A673 (cell line): ENCODE data around the gene BTN1A1. TPM values are rescaled to one million over a fixed set of nuclear protein-coding genes. Genes with fewer than 3 reads are reported as not detected.
A peak's percentile ranks its signal among the peaks of the same experiment; 100 is the strongest.

Source experiments
- BruUV-seq: library from RNA; stranded (reverse); fragments of 400-500 nt; replicated peaks from 2 replicates; lab custom pipeline; 2021; lab: Mats Ljungman, UMichigan
- CTCF ChIA-PET: fragments of 300-600 bp; sonication (Branson Sonifier 250); formaldehyde crosslinking; loops from one replicate; lab custom pipeline; 2022; ENCODE audit warnings: antibody characterized with exemption; lab: Charles Lee
- POLR2A ChIA-PET: fragments of 300-600 bp; sonication (Branson Sonifier 250); formaldehyde crosslinking; loops from one replicate; lab custom pipeline; 2022; ENCODE audit warnings: antibody characterized with exemption; ENCODE audit not compliant: low non-redundant PET; lab: Charles Lee
- DNase-seq: peaks from one replicate; pipeline ENCODE4 v3.0.0-alpha.2; 2015; ENCODE audit warnings: low spot score
- H3K27ac ChIP-seq: fragments of 200-600 bp; sonication (generic); 2 replicates; pipeline ENCODE4 v1.5.1; 2016; ENCODE audit warnings: mixed run types, low read depth, mild to moderate bottlenecking, mixed read lengths, antibody characterized with exemption, low read length; ENCODE audit not compliant: poor library complexity, severe bottlenecking
- H3K27me3 ChIP-seq: fragments of 200-600 bp; sonication (generic); replicated peaks from 2 replicates; pipeline ENCODE4 v1.6.1; 2017; ENCODE audit warnings: mixed run types, low read depth, mild to moderate bottlenecking, mixed read lengths, antibody characterized with exemption, low read length; ENCODE audit not compliant: insufficient read depth, poor library complexity
- H3K36me3 ChIP-seq: fragments of 200-600 bp; sonication (generic); 2 replicates; pipeline ENCODE4 v1.6.1; 2016; ENCODE audit warnings: mixed run types, mild to moderate bottlenecking, mixed read lengths, antibody characterized with exemption, low read length; ENCODE audit not compliant: insufficient read depth, poor library complexity, severe bottlenecking
- H3K4me1 ChIP-seq: fragments of 200-600 bp; sonication (generic); 2 replicates; pipeline ENCODE4 v1.6.1; 2017; ENCODE audit warnings: mixed run types, mild to moderate bottlenecking, mixed read lengths, antibody characterized with exemption, low read length; ENCODE audit not compliant: insufficient read depth, poor library complexity, severe bottlenecking
- H3K4me3 ChIP-seq: fragments of 200-600 bp; sonication (generic); 2 replicates; pipeline ENCODE4 v1.5.1; 2016; ENCODE audit warnings: low read depth, mixed run types, mild to moderate bottlenecking, mixed read lengths, low read length; ENCODE audit not compliant: poor library complexity, severe bottlenecking
- H3K9me3 ChIP-seq: fragments of 200-600 bp; sonication (generic); 2 replicates; pipeline ENCODE4 v1.6.1; 2016; ENCODE audit warnings: mixed run types, low read depth, mild to moderate bottlenecking, mixed read lengths, antibody characterized with exemption, low read length; ENCODE audit not compliant: poor library complexity, severe bottlenecking
- EZH2 ChIP-seq: fragments of 200-600 bp; sonication (generic); IDR thresholded peaks from 2 replicates; pipeline ENCODE4 v1.6.1; 2017; ENCODE audit warnings: borderline replicate concordance, low read depth, mild to moderate bottlenecking, mixed read lengths, antibody characterized with exemption, low read length; ENCODE audit not compliant: poor library complexity, severe bottlenecking
- intact Hi-C: fragments of 100-400 bp; cut with micrococcal nuclease; formaldehyde crosslinking; loops from one replicate; pipeline ENCODE4 v1.10.0; 2022; ENCODE audit not compliant: unreplicated experiment
- total RNA-seq: library from RNA; stranded (reverse); gene quantifications from 2 replicates; pipeline ENCODE4 v1.2.3, GENCODE V29; 2021
- TF ChIP-seq, protein P1 (sequence below): fragments of 300-800, 200-600 bp; sonication (generic); conservative IDR thresholded peaks from 2 replicates; pipeline ENCODE4 v1.5.1; 2017; ENCODE audit warnings: low read depth, mild to moderate bottlenecking, antibody characterized with exemption, low read length, moderate library complexity, mixed read lengths

The BTN1A1 gene
- total RNA-seq, 1 experiment from 2014 or later: not detected

DNA sequence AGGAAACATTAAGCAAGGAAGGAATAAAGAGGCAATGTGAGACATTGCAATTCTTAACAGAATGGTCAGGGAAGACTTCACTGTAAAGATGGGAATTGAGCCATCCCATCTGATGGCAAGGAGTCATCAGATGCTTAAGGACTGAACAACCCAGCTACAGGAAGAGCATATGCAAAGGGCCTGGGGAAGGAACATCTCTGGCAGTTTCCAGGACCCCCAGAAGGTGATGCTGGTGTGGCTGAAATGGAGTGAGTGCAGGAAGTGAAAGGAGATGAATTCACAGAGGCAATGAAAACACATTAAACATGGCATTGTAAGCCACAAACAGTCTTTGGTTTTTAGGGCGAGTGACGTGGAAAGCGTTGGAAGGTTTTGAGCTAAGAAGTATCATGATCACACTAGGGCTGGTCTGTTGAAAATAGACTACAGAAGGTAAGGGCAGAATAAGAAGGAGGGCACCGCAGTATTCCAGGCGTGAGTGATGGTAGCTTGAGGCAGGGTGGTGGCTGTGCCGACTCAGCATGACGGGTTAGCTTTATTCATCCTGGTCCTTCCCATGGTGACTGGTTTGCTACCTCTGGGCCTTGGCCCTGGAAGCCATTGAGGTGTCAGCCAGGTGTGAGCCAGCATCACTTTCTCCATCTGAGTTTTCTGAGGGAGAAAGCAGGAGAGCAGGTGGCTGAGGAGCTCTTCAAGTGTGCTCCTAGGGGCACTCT, 35.5 kb upstream of the BTN1A1 start:
- DNase-seq: no peak
- TF ChIP-seq EZH2: no peak
- TF ChIP-seq, protein P1, sequence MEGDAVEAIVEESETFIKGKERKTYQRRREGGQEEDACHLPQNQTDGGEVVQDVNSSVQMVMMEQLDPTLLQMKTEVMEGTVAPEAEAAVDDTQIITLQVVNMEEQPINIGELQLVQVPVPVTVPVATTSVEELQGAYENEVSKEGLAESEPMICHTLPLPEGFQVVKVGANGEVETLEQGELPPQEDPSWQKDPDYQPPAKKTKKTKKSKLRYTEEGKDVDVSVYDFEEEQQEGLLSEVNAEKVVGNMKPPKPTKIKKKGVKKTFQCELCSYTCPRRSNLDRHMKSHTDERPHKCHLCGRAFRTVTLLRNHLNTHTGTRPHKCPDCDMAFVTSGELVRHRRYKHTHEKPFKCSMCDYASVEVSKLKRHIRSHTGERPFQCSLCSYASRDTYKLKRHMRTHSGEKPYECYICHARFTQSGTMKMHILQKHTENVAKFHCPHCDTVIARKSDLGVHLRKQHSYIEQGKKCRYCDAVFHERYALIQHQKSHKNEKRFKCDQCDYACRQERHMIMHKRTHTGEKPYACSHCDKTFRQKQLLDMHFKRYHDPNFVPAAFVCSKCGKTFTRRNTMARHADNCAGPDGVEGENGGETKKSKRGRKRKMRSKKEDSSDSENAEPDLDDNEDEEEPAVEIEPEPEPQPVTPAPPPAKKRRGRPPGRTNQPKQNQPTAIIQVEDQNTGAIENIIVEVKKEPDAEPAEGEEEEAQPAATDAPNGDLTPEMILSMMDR: no peak
- intact Hi-C loops: no loop called here
- POLR2A ChIA-PET: no interaction called here
- no peak overlapping the region for H3K4me3 ChIP-seq
- CTCF ChIA-PET: no interaction called here
- H3K27me3 ChIP-seq: no peaks in the 10 kb centered on the region
- no peaks in the 10 kb centered on the region for H3K9me3 ChIP-seq
- peaks cover under 1% of the 10 kb centered on the region for H3K4me1 ChIP-seq
- H3K36me3 ChIP-seq: peaks cover 91% of the 10 kb centered on the region
- H3K27ac ChIP-seq: no peak overlapping the region
- BruUV-seq: no TSS peak

DNA sequence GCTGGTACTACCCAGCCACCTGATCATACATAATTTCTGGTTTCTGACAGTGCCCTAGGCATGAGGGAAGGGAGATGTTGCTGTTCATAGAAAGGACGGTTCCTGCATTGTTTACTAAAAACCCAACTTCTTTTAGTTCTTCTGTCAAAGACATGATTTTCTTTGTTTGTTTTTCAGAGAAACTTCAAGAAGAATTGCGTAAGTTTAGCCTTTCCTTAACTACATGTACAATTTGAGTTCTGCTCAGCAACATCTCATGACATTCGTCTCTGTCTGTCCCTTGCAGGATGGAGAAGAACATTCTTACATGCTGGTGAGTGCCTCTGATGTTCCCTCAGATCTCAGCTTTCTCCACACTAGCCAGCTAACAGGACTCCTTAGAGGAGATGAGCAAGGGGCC, 34.3 kb upstream of the BTN1A1 start:
- no peak overlapping the region for H3K27ac ChIP-seq
- ChIA-PET CTCF (no interaction called here), POLR2A (no interaction called here)
- peaks cover 79% of the 10 kb centered on the region for H3K36me3 ChIP-seq
- TF ChIP-seq, protein P1: no peak
- no peak for TF ChIP-seq EZH2
- DNase-seq: no peak
- H3K9me3 ChIP-seq: no peaks in the 10 kb centered on the region
- no peaks in the 10 kb centered on the region for H3K27me3 ChIP-seq
- no TSS peak for BruUV-seq
- no peaks in the 10 kb centered on the region for H3K4me1 ChIP-seq
- intact Hi-C loops: no loop called here
- H3K4me3 ChIP-seq: no peak overlapping the region

DNA sequence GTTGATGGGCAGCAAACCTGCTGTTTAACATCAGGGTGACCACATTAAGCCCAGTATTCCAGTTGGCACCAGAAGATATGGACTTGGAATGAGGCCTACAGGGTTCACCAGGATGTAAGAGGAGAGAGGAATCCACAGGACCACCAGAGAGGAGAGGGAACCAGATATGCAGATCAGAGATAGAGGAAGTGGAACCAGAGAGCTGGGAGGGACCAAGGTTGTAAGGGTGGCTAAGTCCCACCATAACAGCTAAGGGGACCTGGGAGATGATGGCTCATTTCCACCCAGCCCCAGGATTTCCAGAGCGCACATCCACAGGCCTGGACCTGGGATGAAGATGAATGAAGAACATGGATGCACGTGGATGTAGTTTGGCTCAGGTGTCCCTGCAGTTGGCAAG, 31.3 kb upstream of the BTN1A1 start:
- ChIA-PET POLR2A (no interaction called here), CTCF (no interaction called here)
- Histone ChIP-seq H3K4me1 (peaks cover 4% of the 10 kb centered on the region), H3K27me3 (no peaks in the 10 kb centered on the region), H3K36me3 (peaks cover 52% of the 10 kb centered on the region), H3K27ac (no peak overlapping the region), H3K9me3 (no peaks in the 10 kb centered on the region), H3K4me3 (no peak overlapping the region)
- TSS peak; percentile 39 for BruUV-seq
- no peak for DNase-seq
- TF ChIP-seq EZH2: no peak
- TF ChIP-seq, protein P1: no peak
- intact Hi-C loops: no loop called here
